Stimulated activated CD4-positive, alpha-beta T cell treated with anti-CD3 and anti-CD28 coated beads, Interleukin-12 subunit alpha, Interleukin-12 subunit beta, amount 100 ng/mL, for 48 hours (primary cell): ENCODE data around the gene GLIS1.

Experiments
- DNase-seq, 3 donors: peaks; one replicate each; pipeline ENCODE4 v3.0.0-alpha.2; 2020; ENCODE audit warnings: low read depth in 2 of 3, low spot score in 1 of 3

GLIS1 gene

DNA sequence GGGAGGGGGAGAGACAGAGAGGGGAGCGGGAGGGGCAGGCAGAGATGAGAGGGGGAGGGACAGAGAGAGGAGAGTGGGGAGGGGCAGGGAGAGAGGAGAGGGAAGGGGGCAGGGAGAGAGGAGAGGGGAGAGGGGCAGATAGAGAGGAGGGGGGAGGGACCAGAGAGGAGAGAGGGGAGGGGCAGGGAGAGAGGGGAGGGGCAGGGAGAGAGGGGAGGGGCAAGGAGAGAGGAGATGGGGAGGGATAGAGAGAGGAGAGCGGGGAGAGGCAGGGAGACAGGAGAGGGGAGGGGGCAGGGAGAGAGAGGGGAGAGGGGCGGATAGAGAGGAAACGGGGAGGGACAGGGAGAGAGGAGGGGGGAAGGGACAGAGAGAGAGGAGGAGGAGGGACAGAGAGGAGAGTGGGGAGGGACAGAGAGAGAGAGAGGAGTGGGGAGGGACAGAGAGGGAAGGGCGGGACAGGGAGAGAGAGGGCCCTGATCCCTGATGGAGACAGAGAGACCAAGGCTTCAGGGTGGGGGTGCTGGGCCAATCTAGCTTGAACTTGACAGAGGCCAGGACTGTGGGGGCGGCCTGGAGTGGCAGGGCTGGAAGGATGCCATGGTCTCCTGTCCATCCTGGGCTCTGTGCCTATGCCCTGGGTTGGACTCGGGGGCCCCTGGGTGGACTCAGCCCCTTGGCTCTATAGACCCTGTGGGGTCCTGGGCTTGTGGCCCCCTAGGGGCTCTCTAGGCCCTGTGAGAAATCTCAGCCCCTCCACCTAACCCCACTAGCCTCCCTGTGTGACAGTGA, 236.1 kb downstream of the GLIS1 start:
- DNase-seq: no peak

DNA sequence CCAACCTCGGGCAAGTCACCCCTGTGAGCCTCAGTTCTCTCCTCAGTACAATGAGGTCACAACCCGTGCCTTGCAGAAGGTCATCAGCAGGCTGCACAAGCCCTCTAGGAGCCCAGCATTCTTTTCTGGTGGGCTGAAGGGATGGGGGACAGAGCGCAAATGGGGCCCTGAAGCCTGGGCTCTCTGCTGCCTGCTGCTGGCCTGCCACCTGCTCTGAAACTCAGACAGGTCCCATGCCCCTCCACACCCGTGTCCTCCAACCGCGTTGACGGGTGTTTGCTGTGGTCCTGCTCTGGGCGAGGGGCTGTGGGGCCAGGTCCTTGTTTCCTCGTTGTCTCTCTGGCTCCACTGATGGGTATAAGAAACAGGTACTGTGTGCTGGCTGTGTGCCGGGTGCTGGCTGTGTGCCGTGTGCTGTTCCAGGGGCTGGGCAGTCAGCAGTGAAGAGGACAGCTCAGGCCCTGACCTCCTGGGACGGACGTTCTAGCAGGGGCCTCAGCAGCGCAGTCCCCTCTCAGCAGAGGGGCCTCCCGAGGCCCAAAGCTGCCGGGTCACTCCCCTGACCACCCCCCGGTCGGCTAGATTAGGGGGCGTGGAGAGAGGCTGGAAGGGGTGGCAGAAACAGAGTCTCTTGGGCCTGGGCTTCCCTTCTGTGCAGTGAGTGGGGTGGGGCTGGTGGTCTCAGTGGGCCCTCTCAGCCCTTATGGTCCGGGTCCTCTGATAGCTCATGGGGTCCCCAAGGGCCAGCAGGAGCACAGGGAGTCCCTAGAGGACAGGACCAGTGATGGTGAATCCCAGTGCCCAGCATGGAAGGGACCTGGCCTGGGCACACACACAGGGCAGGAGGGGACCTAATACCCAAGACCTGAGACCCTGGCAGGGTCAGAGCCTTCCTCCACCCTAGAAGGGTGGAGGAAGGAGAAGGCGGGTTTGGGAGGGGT, 237.6 kb downstream of the GLIS1 start:
- no peak for DNase-seq

DNA sequence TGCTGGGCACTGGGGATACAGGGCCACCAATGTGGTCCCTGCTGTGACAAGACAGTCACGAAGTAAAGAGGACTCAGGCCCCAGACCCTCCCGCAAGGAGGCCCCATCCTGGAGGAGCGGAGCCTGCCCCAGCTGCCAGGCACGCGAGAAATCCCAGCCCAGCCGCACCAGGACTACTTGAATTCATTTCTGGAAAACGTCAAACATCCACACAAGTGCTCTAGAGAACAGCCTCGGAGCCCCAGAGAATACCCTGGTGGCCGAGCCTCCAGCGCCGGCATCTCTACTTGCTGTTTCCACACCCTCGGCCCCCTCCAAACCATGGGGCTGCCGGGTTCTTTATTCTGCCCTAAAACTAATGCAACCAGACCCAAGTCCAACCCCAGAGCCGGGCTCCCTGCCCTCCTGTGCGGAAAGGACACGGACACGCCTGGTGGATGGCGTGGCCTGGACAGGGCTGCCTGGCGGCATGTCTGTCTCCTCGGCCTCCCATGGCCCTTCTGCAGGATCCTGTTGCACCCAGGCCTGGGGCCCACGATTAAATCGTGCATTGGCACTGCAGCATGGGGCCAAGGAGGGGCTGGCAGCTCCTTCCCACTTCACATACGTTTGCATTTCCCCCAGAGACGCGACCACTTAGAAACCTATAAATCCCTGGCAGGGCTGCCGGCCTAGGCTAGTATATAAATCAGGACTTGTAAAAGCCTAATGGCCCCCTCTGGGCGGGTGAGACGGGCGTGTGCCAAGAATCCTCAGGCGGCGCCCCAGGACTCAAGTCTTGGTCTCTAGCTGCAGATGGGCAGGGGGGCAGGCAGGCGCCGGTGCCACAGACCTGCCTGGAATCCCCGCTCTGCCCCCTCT, 238.5 kb downstream of the GLIS1 start:
- DNase-seq: no peak

DNA sequence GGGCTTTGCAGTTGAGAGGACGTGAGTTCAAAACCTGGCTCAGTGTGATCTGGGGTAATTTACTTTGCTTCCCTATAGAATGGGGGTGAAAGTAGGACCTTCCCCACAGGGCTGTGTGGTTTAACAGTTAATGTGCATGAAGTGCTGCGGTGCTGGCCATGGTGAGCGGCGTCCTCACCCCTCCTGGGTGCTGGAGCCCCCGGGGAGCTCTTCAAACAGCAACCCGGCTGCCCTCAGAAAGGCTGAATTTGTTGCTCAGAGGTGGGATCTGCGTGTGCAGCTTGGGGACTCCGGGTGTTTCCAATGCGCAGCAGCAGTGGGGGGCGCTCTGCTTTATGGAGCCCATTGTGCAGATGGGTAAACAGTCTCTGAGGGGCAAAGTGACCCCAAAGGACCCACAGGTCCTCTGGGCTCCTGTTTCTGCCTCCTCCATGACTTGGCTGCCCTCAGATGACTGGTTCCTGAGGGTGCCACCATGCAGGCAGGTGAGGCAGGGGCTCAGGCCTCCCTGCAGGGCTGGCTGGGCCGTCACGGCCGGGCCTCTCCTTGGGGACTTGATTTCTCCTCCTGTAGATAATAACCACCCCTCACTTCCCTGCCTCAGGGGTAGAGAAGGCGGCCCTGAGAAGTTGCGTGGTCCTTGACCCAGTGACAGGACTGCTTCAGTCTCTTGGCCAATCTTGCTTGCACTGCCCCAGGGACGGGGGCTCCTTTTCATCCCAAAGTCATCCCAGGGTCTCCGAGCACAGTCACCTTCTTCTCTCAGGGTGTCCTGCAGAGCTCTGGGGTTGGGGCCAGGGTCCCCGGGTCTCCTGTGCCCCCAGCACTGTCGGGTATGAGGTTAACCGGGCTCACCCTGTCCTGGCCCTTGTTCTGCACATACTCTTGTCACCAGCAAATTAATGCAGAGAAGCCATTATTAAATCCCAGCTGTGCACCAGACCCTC, 239.4 kb downstream of the GLIS1 start:
- DNase-seq: no peak

DNA sequence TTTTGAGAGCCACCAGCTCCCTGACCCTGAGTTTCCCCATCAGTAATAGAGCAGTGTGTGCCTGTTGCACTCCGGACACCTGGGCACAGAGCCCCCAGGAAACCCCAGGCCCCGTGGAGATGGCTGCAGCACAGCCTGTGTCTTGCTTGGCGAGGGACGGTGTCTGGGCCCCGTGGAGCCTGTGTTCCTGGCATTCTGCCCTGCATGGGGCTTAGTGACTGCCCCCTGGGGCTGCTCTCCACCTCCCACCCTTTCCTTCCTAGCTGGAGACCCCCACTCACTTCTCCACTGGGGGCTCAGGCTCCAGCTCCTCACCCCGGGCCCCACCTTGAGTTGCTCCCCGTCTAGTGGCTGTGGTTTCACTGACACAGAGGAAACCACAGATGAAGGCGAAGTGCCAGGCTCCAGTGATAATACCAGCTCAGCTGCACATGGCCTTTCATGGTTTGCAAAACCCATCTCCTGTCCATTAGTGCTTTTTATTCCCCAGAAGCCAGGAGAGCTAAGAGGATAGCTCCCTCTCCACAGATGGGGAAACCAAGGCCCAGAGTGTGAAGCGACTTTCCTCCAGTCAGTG, 240.3 kb downstream of the GLIS1 start:
- DNase-seq: no peak

DNA sequence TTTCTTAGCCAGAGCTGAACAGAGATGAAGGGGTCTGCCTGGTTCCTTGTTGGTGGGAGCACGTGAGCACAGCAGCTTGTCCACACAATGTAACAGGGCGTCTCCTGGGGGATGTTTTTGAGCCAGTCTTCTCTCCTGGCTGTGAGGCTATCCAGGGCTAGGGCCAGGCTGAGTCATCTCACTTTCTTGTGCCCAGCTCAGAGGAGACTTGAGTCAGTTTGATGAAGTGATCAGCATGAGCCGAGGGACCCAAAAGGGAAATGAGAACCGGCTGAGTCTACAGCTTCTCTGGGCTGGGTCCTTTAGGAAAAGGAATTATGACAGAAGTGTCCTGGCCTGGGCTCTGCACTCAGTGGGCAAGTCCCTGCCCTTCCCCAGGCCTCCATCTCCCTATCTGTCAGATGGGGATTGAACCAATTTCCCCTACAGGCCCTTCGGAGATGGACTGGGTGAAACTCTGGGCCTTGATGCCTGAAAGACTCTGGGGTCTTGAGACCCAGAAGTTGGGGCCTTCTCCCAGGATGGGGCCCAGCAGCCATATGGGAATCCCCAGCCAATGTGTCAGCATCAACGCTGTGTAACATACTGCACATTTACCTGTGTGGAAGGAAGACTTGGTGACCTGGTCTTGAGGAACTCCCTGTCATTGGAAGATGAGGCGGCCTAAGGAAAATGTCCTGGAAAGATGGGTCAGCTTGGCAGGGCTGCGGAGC, 243.2 kb downstream of the GLIS1 start:
- no peak for DNase-seq

DNA sequence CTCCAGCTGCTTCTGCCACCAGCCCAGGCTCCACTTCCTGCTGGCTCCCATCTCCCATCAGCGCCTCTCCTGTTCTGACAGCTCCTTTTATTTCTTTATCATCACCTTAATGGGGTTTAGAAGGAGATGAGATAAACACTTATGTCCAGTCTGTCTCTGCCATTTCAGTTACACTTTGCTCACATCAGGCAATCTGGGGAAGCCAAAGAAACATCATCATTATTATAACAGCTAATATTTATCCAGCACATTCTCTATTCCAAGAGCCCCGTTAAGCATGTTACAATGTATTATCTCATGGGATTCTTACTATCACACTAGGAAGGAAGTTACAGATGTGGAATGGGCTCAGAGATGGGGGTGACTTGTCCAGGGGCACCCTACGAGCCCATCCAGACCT, 248.6 kb downstream of the GLIS1 start:
- DNase-seq: no peak

DNA sequence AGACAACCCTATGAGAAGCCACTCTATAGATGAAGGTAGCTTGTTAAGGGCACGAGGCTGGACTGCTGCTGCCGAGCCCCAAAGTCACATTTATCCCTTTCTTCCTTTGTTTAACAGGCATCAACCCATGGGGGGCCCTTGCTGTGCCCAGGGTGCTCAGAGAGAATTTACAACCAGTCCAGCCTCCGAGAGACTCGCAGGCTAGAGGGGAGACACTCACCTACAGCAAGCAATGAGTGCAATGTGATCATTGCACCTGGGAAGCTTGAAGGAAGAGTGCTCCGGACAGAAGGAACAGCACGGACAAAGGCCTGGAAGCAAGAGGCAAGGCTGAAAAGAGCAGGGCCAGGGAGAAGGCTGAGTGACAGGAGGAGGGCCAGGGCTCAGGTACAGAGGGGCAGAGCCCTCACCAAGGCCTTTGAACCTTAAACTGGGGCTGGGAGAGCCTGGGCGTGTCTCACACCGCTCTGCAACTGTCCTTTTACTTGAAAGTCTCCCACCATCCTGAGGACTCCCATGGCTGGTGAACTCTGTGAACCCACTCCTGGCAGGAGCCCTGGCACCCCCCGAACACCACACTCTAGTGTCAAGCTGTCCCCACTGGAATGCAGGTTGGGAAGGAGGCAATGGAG, 252.5 kb downstream of the GLIS1 start:
- DNase-seq: no peak

DNA sequence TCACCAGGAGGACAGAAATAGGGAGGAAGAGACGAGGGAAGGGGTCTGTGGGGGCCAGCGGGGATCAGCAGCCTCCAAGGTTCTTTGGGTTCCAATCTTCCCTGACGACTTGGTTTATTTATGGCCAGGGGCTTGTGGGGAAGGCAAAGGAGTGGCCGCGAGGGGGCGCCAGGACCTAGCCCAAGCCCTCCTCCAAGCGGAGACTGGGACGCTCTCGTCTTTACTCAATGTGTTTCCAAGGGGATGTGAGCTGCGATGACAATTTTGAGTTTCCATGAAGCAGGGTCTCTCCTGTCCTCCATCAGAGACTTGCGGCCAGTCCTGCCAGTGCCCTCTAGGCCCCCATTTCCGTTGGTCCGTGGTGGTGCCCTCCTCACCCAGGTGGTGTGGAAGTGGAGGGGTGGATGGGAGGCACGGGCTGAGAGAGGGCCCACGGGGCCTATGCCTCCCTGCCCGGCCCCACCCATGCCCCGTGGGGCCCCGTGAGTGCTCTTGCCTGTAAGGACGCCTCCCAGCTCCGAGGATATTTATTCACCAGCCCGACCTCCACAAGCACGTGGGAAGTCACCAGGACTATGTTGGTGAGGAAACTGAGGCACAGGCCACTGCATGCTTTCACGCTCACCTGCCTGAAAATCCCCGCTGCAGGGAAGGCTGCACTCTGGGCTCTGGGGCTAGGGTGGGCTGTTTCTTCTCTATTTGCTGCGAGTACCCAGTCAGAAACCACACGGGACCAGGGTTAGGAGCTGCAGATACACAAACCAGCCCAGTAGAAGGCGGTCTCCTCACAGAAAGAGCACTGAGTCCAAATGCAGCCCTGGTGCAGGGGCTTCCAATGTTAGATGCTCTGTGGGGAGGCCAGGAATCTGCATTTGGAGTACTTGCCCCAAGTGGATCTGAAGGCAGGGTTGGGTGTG, 253.2 kb downstream of the GLIS1 start:
- peak; percentile 55 to 65 (median 58) for DNase-seq

DNA sequence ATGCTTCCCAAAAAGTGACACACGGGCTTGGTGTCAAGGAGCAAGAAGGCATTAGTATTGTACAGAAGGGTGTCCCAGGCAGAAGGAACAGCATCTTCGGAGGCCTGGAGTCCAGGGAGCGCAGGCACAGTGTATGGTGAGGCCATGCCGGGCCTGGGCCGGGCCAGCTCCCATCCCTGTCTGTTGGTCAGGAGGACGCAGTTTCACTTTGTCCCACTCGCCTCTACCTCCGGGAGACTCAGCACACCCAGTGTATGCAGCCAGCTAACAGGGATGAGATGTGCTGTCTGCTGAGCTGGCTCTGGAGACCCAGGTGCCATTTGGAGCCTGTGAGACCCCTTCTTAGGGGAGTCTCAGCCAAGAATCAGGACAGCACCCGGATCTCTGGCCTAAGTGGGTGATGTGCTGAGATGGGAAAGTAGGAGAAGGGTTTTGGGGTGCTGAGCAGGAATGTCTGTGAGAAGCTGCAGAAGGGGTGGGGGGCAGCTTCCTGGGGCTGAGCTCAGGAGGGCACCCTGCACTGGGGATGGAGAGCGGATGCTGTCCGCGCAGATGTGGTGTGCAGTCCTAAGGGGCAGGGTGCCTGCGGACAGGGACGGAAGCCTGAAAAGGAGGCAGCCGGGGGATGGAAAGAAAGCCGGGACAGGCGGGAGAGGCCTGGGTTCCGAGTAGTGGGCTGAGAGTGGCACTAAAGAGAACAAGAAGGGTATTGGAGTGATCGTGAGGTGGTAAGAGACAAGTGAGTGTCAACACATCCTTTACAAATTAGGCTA, 254.1 kb downstream of the GLIS1 start:
- no peak for DNase-seq

DNA sequence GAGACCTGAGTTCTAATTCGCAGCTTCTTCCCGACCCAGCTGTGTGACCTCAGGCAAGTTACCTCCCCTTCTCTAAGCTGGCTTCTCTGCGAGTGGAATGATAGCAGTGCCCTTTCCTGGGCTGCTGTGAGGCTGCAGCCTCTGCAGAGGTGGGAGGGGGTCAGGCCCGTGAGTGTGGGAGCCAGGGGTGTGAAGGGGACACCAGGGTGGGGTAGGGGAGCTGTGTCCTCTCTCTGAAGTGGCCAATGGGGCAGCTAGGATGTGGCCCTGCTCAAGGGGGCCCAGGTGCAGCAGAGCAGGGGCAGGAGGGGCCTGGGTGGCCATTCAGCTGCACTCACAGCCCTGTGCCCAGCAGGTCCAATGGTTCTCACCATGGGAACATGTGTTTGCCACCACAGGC, 255.3 kb downstream of the GLIS1 start:
- no peak for DNase-seq

DNA sequence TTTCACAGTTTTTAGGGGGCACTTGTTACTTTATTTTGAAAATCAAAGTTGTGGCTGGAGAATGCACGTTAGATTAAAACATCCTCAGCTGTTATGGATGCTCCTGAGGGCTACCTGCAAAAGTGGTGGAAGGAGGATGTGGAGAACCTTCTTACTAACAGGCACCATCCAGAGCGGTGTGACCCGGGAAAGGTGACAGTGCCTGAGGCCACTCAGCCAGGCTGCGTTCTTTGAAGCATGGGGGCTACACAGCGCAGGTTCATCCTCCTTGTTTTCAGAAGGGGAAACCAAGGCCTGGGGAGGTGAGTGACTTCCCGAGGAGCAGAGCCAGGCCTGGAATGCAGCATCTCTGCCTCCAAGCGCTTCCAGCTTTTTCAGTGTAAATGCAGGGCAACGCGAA, 255.8 kb downstream of the GLIS1 start:
- no peak for DNase-seq

DNA sequence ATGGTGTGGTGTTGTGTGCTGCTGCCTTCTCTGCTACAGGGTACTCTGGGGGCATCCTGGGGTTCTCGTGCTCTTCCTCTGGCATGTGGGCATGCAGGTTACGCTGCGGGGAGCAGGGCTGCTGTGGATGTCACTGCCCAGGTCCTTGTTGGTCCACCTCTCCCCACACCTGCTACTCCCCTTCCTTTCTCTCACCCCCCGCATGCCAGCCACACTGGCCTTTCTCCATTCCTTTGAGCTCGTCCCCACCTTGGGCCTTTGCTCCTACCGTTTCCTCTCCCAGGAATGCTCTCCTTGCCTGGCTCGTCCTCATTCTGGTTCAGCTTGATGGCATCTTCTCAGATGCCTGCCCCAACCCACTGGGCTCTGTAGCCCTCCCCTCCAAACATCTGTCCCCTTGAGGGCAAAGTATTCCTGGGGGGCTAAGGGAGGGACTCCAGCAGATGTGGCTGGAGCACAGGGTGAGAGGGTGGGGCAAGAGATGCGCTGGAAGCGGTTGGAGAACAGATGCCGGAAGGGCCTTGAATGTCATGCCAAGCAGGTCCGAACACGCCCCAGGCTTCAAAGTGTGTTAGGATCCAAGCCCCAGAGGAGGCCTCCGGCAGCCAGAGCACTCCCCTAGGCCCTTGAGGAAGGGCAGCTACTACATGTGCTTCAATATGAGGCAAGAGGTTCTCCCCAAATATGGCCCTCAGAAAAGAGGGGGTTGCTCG, 256.4 kb downstream of the GLIS1 start:
- no peak for DNase-seq

DNA sequence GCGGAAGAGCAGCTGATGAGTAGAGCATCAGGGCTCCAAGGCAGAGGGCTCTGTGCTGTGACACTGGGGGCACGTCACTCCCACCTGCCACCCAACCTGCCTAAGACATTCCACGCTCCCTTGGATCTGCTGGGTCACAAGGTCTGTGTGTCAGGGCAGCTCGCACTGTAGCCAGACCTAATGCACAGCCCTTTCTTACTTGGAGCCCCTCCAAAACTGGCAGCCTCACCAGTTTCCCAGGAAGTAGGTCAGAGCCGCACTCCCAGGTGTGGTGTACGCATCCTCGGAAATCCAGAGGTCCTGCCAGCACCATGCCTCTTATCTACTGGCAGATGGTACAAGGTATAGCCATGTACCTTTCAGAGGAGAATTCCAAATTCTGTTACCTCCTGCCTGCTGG, 257.5 kb downstream of the GLIS1 start:
- DNase-seq: no peak

DNA sequence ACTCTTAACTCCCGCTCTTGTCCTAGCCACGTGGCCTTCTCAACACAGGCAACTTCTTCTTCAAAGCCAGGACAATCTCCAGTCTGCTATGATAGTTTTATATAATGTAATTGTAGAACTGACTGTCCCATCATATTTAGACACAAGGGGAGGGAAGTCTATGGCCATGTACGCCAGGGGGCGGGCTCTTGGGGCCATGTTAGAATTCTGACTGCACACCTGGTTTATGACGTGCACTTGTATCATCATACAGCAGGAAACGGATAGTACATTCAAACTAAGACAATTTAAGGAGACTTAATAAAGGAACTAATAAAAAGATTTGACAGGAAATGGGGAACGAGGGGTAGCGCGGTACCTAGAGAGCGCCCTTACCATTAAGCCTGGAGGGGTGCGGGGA, 258.3 kb downstream of the GLIS1 start:
- no peak for DNase-seq

DNA sequence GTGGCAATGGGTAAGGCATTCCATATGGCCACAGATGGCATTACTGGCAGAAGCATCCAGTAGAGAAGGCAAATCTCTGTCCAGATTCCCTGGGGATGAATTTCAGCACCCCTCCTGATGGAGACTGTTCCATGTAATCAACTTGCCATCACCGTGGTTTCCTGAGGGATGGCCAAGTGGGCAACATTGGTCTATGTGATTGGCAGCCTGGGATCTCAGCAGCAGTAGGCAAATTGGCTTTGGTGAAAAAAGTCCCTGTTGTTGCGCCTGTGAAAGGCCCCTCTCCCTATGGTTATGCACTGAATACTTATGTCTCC, 260.5 kb downstream of the GLIS1 start:
- no peak for DNase-seq
